ENCODE measurements around the gene MPPED2. TPM values are rescaled to one million over a fixed set of nuclear protein-coding genes. Genes with fewer than 3 reads are reported as not detected.

Gene MPPED2
- total RNA-seq, 4 donors from 2014 or later: 0.37 to 1.8 (median 1.3) TPM

DNA sequence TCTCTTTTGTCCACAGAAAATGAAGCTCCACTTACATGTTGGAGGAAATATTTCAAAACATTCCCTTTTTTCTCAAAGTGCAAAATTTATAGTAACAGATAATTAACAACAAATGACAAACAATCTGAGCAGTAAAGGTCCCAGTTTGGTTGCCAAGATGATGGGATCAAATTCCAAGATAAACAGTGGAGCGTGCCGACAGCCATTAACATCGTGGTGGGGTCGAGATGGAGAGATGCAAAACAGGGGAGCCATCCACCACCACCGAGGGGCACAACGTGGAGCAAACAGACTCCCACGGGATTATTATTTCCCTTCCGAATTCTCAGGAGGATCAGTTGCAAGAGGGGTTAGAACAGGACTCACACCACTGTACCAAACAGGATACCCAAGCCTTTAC, 17.2 kb downstream of the MPPED2 start:
- no peak overlapping the region for H3K4me3 ChIP-seq (ENCODE audit: low read depth, poor library complexity, severe bottlenecking)
- intact Hi-C loops (cut with DNase I; ENCODE audit: low total_unique reads): no loop called here
- no peak for DNase-seq (ENCODE audit: low spot score in 2 of 2)
- whole genome bisulfite sequencing, 2 donors: 49 to 51% methylated on average over 8 of the region's 8 CpGs
- TF ChIP-seq POLR2A (IDR thresholded peaks at IDR 0.05): no peak
- TF ChIP-seq, protein P1, sequence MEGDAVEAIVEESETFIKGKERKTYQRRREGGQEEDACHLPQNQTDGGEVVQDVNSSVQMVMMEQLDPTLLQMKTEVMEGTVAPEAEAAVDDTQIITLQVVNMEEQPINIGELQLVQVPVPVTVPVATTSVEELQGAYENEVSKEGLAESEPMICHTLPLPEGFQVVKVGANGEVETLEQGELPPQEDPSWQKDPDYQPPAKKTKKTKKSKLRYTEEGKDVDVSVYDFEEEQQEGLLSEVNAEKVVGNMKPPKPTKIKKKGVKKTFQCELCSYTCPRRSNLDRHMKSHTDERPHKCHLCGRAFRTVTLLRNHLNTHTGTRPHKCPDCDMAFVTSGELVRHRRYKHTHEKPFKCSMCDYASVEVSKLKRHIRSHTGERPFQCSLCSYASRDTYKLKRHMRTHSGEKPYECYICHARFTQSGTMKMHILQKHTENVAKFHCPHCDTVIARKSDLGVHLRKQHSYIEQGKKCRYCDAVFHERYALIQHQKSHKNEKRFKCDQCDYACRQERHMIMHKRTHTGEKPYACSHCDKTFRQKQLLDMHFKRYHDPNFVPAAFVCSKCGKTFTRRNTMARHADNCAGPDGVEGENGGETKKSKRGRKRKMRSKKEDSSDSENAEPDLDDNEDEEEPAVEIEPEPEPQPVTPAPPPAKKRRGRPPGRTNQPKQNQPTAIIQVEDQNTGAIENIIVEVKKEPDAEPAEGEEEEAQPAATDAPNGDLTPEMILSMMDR (IDR thresholded peaks at IDR 0.05): no peak

DNA sequence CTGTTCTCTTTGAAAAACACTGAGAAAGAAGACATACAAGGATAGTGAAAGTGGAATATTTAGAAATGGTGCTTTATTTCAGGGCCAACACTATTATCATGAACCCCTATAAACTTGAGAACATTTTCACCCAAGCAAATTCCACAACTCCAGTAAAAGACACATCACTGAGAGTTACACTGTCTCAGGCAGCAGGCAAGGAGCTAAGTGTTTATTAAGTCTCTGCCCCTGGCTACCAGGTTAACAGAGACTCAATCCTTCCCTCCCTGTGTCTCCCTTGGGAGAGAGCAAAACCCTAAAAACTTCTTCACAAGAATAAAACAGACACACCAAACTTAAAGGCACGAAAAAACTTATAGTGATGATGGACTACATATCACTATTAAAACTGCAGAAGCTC, 18.5 kb downstream of the MPPED2 start:
- WGBS, 2 donors: 81 to 87% methylated on average over 1 of the region's 1 CpG
- no peak for DNase-seq (ENCODE audit: low spot score in 2 of 2)
- TF ChIP-seq, protein P1 (IDR thresholded peaks at IDR 0.05): no peak
- TF ChIP-seq POLR2A (IDR thresholded peaks at IDR 0.05): no peak
- intact Hi-C loops (cut with DNase I; ENCODE audit: low total_unique reads): no loop called here
- H3K4me3 ChIP-seq (ENCODE audit: low read depth, poor library complexity, severe bottlenecking): no peak overlapping the region

DNA sequence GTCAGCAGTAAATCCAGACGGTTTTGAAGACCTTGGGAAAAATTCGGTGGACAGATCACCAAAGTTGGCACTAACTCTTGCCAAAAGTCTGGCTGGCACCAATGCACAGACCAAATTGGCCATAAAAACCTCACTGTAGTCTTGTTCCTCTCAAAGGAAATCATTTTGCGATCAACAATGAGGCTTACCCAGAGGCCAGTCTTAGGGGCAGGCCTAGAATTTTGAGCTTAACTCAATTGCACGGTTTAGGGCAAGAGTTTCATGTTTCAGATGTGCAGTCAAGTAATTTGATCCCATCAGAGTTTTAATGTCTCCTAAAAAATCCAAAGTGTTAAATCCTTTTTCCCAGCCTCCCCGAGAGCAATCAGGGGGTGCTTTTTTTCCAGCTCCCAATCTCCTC, 19.0 kb downstream of the MPPED2 start:
- H3K4me3 ChIP-seq (ENCODE audit: low read depth, poor library complexity, severe bottlenecking): no peak overlapping the region
- TF ChIP-seq, protein P1 (IDR thresholded peaks at IDR 0.05): no peak
- no peak for TF ChIP-seq POLR2A (IDR thresholded peaks at IDR 0.05)
- no peak for DNase-seq (ENCODE audit: low spot score in 2 of 2)
- 36 to 47% methylated on average over 5 of the region's 5 CpGs for WGBS, 2 donors
- intact Hi-C loops (cut with DNase I; ENCODE audit: low total_unique reads): no loop called here

DNA sequence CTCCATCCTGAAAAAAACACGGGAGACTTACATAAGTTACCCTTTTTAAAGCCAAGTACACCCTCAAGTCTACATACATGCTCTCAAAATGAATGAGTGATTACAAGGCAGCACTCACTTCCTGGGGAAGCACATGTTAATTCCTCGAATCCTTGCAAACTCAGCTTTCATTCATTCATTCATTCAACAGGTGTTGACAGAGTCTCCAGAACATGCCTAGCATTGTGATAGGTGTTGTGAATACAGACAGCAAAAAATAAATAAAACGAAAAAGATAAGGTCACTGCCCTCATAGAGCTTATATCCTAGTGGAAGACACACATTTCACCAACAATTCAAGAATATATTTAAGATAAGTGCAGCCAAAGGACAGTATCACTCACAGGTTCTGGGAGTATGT, 19.7 kb downstream of the MPPED2 start:
- TF ChIP-seq, protein P1 (IDR thresholded peaks at IDR 0.05): no peak
- no peak for TF ChIP-seq POLR2A (IDR thresholded peaks at IDR 0.05)
- WGBS, 2 donors: 80 to 82% methylated on average over 3 of the region's 3 CpGs
- intact Hi-C loops (cut with DNase I; ENCODE audit: low total_unique reads): no loop called here
- DNase-seq (ENCODE audit: low spot score in 2 of 2): no peak
- H3K4me3 ChIP-seq (ENCODE audit: low read depth, poor library complexity, severe bottlenecking): no peak overlapping the region

DNA sequence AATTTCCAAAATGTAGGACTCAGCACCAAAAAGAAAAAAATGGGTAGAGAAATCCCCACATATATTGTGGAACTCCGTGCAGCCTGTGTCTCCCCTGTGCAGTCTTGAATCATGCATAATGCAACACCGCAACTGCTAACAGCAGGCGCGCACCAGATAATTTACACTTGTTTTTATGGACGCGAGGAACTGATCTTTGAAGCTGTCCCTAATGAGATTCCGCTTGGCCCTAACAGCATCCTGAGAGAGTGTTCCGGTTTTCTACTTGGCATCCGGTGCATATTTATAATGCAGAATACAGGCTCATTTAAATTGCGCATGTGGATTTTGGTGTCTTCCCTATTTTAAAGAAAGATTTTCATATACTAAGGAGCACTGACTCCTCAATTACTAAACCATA, 21.1 kb downstream of the MPPED2 start:
- DNase-seq (ENCODE audit: low spot score in 2 of 2): no peak

More for the DNA sequence above, 21.1 kb downstream of the MPPED2 start:
- no peak overlapping the region for H3K4me3 ChIP-seq (ENCODE audit: low read depth, poor library complexity, severe bottlenecking)
- 67 to 69% methylated on average over 10 of the region's 10 CpGs for WGBS, 2 donors
- intact Hi-C loops (cut with DNase I; ENCODE audit: low total_unique reads): no loop called here
- TF ChIP-seq POLR2A (IDR thresholded peaks at IDR 0.05): no peak
- TF ChIP-seq, protein P1 (IDR thresholded peaks at IDR 0.05): no peak

Measured in lower leg skin (tissue), 4 donors.